Peyer's patch (tissue), 4 donors: Measurements from ENCODE around the gene RSAD1.

Experiments
- CTCF ChIP-seq, 6 experiments: fragments of 450-650 bp in 4 of 6; fragments of 200-600 bp in 2 of 6; sonication (generic) in 1 of 6; IDR thresholded peaks; one replicate each; pipeline ENCODE4 v1.5.1; 2017 to 2019; ENCODE audit warnings: antibody characterized with exemption in 6 of 6, mild to moderate bottlenecking in 3 of 6, moderate library complexity in 1 of 6
- POLR2A ChIP-seq, 2 donors: fragments of 450-650 bp; IDR thresholded peaks; one replicate each; pipeline ENCODE4 v1.5.1; 2017; ENCODE audit warnings: antibody characterized with exemption in 2 of 2, mild to moderate bottlenecking in 2 of 2, moderate library complexity in 2 of 2

GRCh38 chr17:50505591-50506130 is 27.0 kb downstream of the RSAD1 start:
- TF ChIP-seq CTCF (IDR thresholded peaks at IDR 0.05) (no peak), POLR2A (IDR thresholded peaks at IDR 0.05) (no peak)
